Endodermal cell (in vitro differentiated cells): Measurements from ENCODE around the gene VSIG4. TPM values are rescaled to one million over a fixed set of nuclear protein-coding genes. Genes with fewer than 3 reads are reported as not detected.

ENCODE experiments used
- DNase-seq: peaks from one replicate; pipeline ENCODE4 v3.0.0-alpha.2; 2017
- H3K27ac ChIP-seq: 2 replicates; pipeline ENCODE4 v1.5.1; 2013; ENCODE audit warnings: mild to moderate bottlenecking, low read depth, low read length, moderate library complexity
- H3K27me3 ChIP-seq: 2 replicates; pipeline ENCODE4 v1.6.1; 2013; ENCODE audit warnings: mild to moderate bottlenecking, low read length, moderate library complexity; ENCODE audit not compliant: insufficient read depth, control insufficient read depth, poor library complexity, severe bottlenecking
- H3K36me3 ChIP-seq: 2 replicates; pipeline ENCODE4 v1.7.0; 2013; ENCODE audit warnings: mild to moderate bottlenecking, low read length, moderate library complexity; ENCODE audit not compliant: control insufficient read depth, insufficient read depth
- H3K4me1 ChIP-seq: one replicate; pipeline ENCODE4 v1.7.0; 2013; ENCODE audit warnings: low read length; ENCODE audit not compliant: control insufficient read depth, insufficient read depth
- H3K4me3 ChIP-seq: 2 replicates; pipeline ENCODE4 v1.5.1; 2013; ENCODE audit warnings: mild to moderate bottlenecking, low read length, moderate library complexity
- H3K9ac ChIP-seq: 2 replicates; pipeline ENCODE4 v1.6.1; 2013; ENCODE audit warnings: mild to moderate bottlenecking, low read length, moderate library complexity; ENCODE audit not compliant: poor library complexity, severe bottlenecking; ENCODE audit errors: extremely low read depth
- H3K9me3 ChIP-seq: 2 replicates; pipeline ENCODE4 v1.6.1; 2013; ENCODE audit warnings: mild to moderate bottlenecking, low read length, moderate library complexity; ENCODE audit not compliant: control insufficient read depth
- H3K27ac Mint-ChIP-seq: 2 replicates; pipeline ENCODE4 v1.8.0; 2020; ENCODE audit warnings: mixed read lengths
- H3K27me3 Mint-ChIP-seq: 2 replicates; pipeline ENCODE4 v1.8.0; 2021; ENCODE audit warnings: mild to moderate bottlenecking, mixed read lengths; ENCODE audit not compliant: insufficient read depth
- H3K36me3 Mint-ChIP-seq: 2 replicates; pipeline ENCODE4 v1.8.0; 2020; ENCODE audit warnings: low read depth, mixed read lengths
- H3K4me1 Mint-ChIP-seq: 2 replicates; pipeline ENCODE4 v1.8.0; 2020; ENCODE audit warnings: mixed read lengths
- H3K4me3 Mint-ChIP-seq: 2 replicates; pipeline ENCODE4 v1.8.0; 2020; ENCODE audit warnings: mild to moderate bottlenecking, moderate library complexity, mixed read lengths
- H3K9me3 Mint-ChIP-seq: 2 replicates; pipeline ENCODE4 v1.8.0; 2020; ENCODE audit warnings: mild to moderate bottlenecking, mixed read lengths
- CTCF ChIP-seq: fragments of 200-600 bp; sonication (generic); conservative IDR thresholded peaks from 2 replicates; pipeline ENCODE4 v1.5.0; 2021; ENCODE audit warnings: antibody characterized with exemption, mild to moderate bottlenecking
- WGBS, 2 experiments: methylation state at CpG; one replicate each; pipeline versions ENCODE4 v1.1.5 to v1.1.7; 2013; ENCODE audit warnings: missing lambda C conversion rate in 2 of 2, mixed read lengths in 1 of 2; ENCODE audit not compliant: insufficient coverage in 1 of 2, insufficient read length in 1 of 2; 5-methylcytosine and 5-hydroxymethylcytosine counted together
- total RNA-seq, 2 donors: library from RNA; stranded (reverse); fragmentation: NEBNext Ultra II Directional in 1 of 2; extraction: Animal tissue kit (Norgen Biotek cat#: 25700) in 1 of 2; gene quantifications; 2 replicates in 1 of 2; 3 replicates in 1 of 2; pipeline ENCODE4 v1.2.1, GENCODE V29; 2021

Gene VSIG4
- total RNA-seq, 2 donors from 2014 or later = not detected

GRCh38 chrX:66043584-66043983, 3.7 kb upstream of the VSIG4 start:
- no peak for TF ChIP-seq CTCF
- Histone ChIP-seq H3K27ac (no peak overlapping the region), H3K9ac (no peak overlapping the region), H3K36me3 (no peaks in the 10 kb centered on the region), H3K4me1 (no peaks in the 10 kb centered on the region), H3K4me3 (no peak overlapping the region), H3K9me3 (no peaks in the 10 kb centered on the region), H3K27me3 (no peaks in the 10 kb centered on the region)
- no peak overlapping the region for H3K27ac Mint-ChIP-seq
- H3K9me3 Mint-ChIP-seq = peaks cover 27% of the 10 kb centered on the region
- WGBS, 2 experiments = 80 to 89% methylated on average over 2 to 3 of the region's 3 CpGs
- no peaks in the 10 kb centered on the region for H3K27me3 Mint-ChIP-seq
- no peak for DNase-seq
- H3K4me3 Mint-ChIP-seq = no peak overlapping the region
- H3K4me1 Mint-ChIP-seq = no peaks in the 10 kb centered on the region
- no peaks in the 10 kb centered on the region for H3K36me3 Mint-ChIP-seq

GRCh38 chrX:66042307-66043077, 2.6 kb upstream of the VSIG4 start:
- H3K27ac Mint-ChIP-seq = no peak overlapping the region
- Histone ChIP-seq H3K27ac (no peak overlapping the region), H3K36me3 (no peaks in the 10 kb centered on the region), H3K27me3 (no peaks in the 10 kb centered on the region), H3K9me3 (no peaks in the 10 kb centered on the region), H3K9ac (no peak overlapping the region), H3K4me3 (no peak overlapping the region), H3K4me1 (no peaks in the 10 kb centered on the region)
- H3K36me3 Mint-ChIP-seq = no peaks in the 10 kb centered on the region
- TF ChIP-seq CTCF = no peak
- no peaks in the 10 kb centered on the region for H3K4me1 Mint-ChIP-seq
- H3K9me3 Mint-ChIP-seq = peaks cover 27% of the 10 kb centered on the region
- no peaks in the 10 kb centered on the region for H3K27me3 Mint-ChIP-seq
- H3K4me3 Mint-ChIP-seq = no peak overlapping the region
- 83% methylated on average over 3 of the region's 3 CpGs; no CpG with 5 or more reads in 1 of the 2 experiments for WGBS, 2 experiments
- no peak for DNase-seq

- no peaks in the 10 kb centered on the region for H3K9me3 ChIP-seq
- no peak overlapping the region for H3K9ac ChIP-seq
- H3K4me3 Mint-ChIP-seq = no peak overlapping the region
- 100% methylated on average over 1 of the region's 1 CpG; no CpG with 5 or more reads in 1 of the 2 experiments for WGBS, 2 experiments
- H3K9me3 Mint-ChIP-seq = peaks cover 31% of the 10 kb centered on the region
- no peak for DNase-seq
- no peaks in the 10 kb centered on the region for H3K4me1 ChIP-seq
- H3K4me1 Mint-ChIP-seq = no peaks in the 10 kb centered on the region
- H3K27ac Mint-ChIP-seq = no peak overlapping the region
- no peaks in the 10 kb centered on the region for H3K27me3 Mint-ChIP-seq
- no peaks in the 10 kb centered on the region for H3K36me3 Mint-ChIP-seq
- TF ChIP-seq CTCF = no peak
- H3K36me3 ChIP-seq = no peaks in the 10 kb centered on the region
- no peaks in the 10 kb centered on the region for H3K27me3 ChIP-seq
- no peak overlapping the region for H3K27ac ChIP-seq
- H3K4me3 ChIP-seq = no peak overlapping the region
These were observed 1.8 kb downstream of the VSIG4 start for GRCh38 chrX:66038115-66038514.
